ENCODE results near the gene BRINP1.

DNA sequence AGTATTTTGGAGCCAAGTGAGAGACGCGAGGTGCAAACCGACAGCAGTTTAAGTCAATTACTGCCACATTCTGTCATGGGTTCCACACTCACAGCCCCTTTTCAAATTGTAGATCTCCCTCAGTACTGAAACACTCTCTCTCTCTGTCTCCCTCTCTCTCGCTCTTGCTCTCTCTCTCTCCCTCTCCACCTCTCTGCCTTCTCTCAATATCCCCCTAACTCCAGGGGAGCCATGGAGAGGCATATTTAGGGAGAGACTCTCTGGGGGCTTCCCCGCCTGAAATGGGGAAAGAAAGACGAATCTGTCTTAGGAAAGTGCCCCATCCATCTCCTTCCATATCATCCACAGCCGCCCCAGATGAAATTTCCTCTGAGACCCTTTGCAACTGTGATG lies 1.6 kb downstream of the BRINP1 start:
- TF ChIP-seq CTCF (conservative IDR thresholded peaks at IDR 0.05) = no peak
- no peak for TF ChIP-seq EZH2 (IDR thresholded peaks at IDR 0.05; ENCODE audit: low read depth)
